Loucy (cell line): Measurements from ENCODE around the gene STK38L.

Experiments
- H2AFZ ChIP-seq: fragments of 200-600 bp; sonication (generic); 2 replicates; pipeline ENCODE4 v1.6.0; 2016; ENCODE audit warnings: antibody characterized with exemption, mild to moderate bottlenecking, low read length, moderate library complexity
- H3F3A ChIP-seq: fragments of 200-600 bp; 2 replicates; pipeline ENCODE4 v1.6.0; 2016; ENCODE audit warnings: antibody characterized with exemption, low read depth, mild to moderate bottlenecking
- H3K27me3 ChIP-seq: fragments of 200-600 bp; sonication (generic); 2 replicates; pipeline ENCODE4 v1.6.1; 2014; ENCODE audit warnings: low read length, mild to moderate bottlenecking; ENCODE audit not compliant: insufficient read depth, poor library complexity, severe bottlenecking
- H3K36me3 ChIP-seq: fragments of 200-600 bp; sonication (generic); 2 replicates; pipeline ENCODE4 v1.6.1; 2016; ENCODE audit warnings: low read length; ENCODE audit not compliant: insufficient read depth
- H3K4me1 ChIP-seq: fragments of 200-600 bp; sonication (generic); 2 replicates; pipeline ENCODE4 v1.5.1; 2014; ENCODE audit warnings: low read length, mild to moderate bottlenecking; ENCODE audit not compliant: insufficient read depth, poor library complexity, severe bottlenecking
- H3K4me2 ChIP-seq: fragments of 200-600 bp; sonication (generic); 2 replicates; pipeline ENCODE4 v1.6.0; 2014; ENCODE audit warnings: antibody characterized with exemption, low read length, low read depth, mild to moderate bottlenecking; ENCODE audit not compliant: poor library complexity, severe bottlenecking
- H3K4me3 ChIP-seq: fragments of 200-600 bp; sonication (generic); 2 replicates; pipeline ENCODE4 v1.5.1; 2014; ENCODE audit warnings: low read length, mild to moderate bottlenecking, mixed read lengths; ENCODE audit not compliant: poor library complexity, severe bottlenecking
- H3K79me2 ChIP-seq: fragments of 200-600 bp; sonication (generic); 2 replicates; pipeline ENCODE4 v1.6.1; 2014; ENCODE audit warnings: low read length; ENCODE audit not compliant: insufficient read depth
- H3K9ac ChIP-seq: fragments of 200-600 bp; sonication (generic); 2 replicates; pipeline ENCODE4 v1.6.0; 2014; ENCODE audit warnings: mild to moderate bottlenecking, low read depth, low read length, moderate library complexity; ENCODE audit not compliant: poor library complexity, severe bottlenecking
- H3K9me2 ChIP-seq: fragments of 200-600 bp; sonication (generic); replicated peaks from 2 replicates; pipeline ENCODE4 v1.6.1; 2016; ENCODE audit warnings: low read depth, low read length, mixed read lengths
- H3K9me3 ChIP-seq: fragments of 200-600 bp; sonication (generic); 2 replicates; pipeline ENCODE4 v1.6.1; 2014; ENCODE audit warnings: mild to moderate bottlenecking, antibody characterized with exemption, low read length, low read depth; ENCODE audit not compliant: insufficient read depth
- H4K20me1 ChIP-seq: fragments of 200-600 bp; sonication (generic); 2 replicates; pipeline ENCODE4 v1.6.0; 2014; ENCODE audit warnings: antibody characterized with exemption, low read length, mild to moderate bottlenecking; ENCODE audit not compliant: insufficient read depth, poor library complexity, severe bottlenecking
- EZH2phosphoT487 ChIP-seq: fragments of 200-600 bp; IDR thresholded peaks from 2 replicates; pipeline ENCODE4 v1.6.1; 2018; ENCODE audit warnings: antibody characterized with exemption, mild to moderate bottlenecking, moderate library complexity, borderline replicate concordance
- TF ChIP-seq, protein P1 (sequence below): fragments of 200-600 bp; sonication (generic); conservative IDR thresholded peaks from 2 replicates; pipeline ENCODE4 v1.5.1; 2014; ENCODE audit warnings: mild to moderate bottlenecking, antibody characterized with exemption, low read length

STK38L gene

DNA sequence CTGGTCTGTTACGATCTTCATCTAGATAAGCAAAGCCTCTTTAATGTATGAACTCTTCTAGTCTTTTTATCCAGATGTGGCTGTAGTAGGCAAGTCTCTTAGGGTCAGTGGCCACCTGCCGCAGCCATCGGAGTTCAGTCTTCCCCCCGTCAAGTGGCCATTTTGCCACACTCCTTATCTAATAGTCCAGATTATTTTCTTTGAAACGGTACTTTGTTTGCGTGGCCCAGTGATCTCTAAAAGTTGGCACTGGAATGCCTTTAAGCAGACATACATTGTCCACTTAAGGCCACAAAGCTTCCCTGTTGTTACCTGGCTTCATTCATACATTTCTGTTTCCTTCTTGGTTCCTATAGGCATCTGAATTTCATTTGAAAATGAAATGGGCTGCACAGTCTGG, 52.6 kb downstream of the STK38L start:
- Histone ChIP-seq H3K4me3 (no peak overlapping the region), H3K4me2 (no peak overlapping the region), H3K79me2 (no peaks in the 10 kb centered on the region), H2AFZ (no peak overlapping the region), H4K20me1 (no peaks in the 10 kb centered on the region), H3K9ac (no peak overlapping the region), H3K36me3 (no peaks in the 10 kb centered on the region), H3F3A (no peaks in the 10 kb centered on the region), H3K9me3 (no peaks in the 10 kb centered on the region), H3K27me3 (no peaks in the 10 kb centered on the region), H3K4me1 (peaks cover 6% of the 10 kb centered on the region), H3K9me2 (no peaks in the 10 kb centered on the region)
- TF ChIP-seq, protein P1, sequence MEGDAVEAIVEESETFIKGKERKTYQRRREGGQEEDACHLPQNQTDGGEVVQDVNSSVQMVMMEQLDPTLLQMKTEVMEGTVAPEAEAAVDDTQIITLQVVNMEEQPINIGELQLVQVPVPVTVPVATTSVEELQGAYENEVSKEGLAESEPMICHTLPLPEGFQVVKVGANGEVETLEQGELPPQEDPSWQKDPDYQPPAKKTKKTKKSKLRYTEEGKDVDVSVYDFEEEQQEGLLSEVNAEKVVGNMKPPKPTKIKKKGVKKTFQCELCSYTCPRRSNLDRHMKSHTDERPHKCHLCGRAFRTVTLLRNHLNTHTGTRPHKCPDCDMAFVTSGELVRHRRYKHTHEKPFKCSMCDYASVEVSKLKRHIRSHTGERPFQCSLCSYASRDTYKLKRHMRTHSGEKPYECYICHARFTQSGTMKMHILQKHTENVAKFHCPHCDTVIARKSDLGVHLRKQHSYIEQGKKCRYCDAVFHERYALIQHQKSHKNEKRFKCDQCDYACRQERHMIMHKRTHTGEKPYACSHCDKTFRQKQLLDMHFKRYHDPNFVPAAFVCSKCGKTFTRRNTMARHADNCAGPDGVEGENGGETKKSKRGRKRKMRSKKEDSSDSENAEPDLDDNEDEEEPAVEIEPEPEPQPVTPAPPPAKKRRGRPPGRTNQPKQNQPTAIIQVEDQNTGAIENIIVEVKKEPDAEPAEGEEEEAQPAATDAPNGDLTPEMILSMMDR = no peak
- no peak for TF ChIP-seq EZH2phosphoT487

DNA sequence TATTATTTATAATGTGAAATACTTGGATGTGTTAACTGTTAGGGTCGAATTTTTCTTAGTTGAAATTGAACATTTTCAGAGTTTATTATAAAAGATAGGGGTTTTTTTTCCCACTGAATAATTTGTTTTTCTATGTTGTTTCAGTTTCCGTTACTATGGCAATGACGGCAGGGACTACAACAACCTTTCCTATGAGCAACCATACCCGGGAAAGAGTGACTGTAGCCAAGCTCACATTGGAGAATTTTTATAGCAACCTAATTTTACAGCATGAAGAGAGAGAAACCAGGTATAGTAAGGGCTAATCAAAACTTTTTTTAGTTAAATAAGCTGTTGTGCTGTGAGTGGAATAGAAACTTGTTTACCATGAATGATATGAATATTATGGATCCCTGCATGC, 53.5 kb downstream of the STK38L start:
- no peaks in the 10 kb centered on the region for H3K9me3 ChIP-seq
- H2AFZ ChIP-seq = no peak overlapping the region
- H3K27me3 ChIP-seq = no peaks in the 10 kb centered on the region
- no peaks in the 10 kb centered on the region for H3F3A ChIP-seq
- H3K36me3 ChIP-seq = no peaks in the 10 kb centered on the region
- H3K79me2 ChIP-seq = no peaks in the 10 kb centered on the region
- H4K20me1 ChIP-seq = no peaks in the 10 kb centered on the region
- H3K9ac ChIP-seq = no peak overlapping the region
- no peak overlapping the region for H3K4me3 ChIP-seq
- TF ChIP-seq, protein P1 = no peak
- no peak for TF ChIP-seq EZH2phosphoT487
- no peaks in the 10 kb centered on the region for H3K4me1 ChIP-seq
- H3K4me2 ChIP-seq = no peak overlapping the region
- H3K9me2 ChIP-seq = no peaks in the 10 kb centered on the region

DNA sequence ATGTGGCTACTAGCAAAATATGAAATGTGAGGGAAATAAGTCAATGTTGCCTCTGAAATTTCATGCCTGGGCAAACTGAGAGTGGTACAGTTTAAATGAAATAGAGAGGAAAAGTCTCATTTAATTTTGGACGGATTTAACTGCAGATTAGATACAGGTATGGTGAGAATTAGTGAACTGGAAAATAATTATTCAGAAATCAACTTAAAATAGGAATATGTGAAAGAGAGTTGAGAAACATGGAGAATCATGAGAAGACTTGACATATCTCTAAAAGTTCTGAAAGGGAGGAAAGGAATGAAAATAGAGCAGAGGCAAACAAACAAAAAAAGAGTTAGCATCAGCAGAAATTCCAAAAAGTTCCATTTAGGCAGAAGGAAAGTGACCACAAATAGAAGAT, 55.0 kb downstream of the STK38L start:
- H3K27me3 ChIP-seq = no peaks in the 10 kb centered on the region
- no peak for TF ChIP-seq EZH2phosphoT487
- TF ChIP-seq, protein P1 = no peak
- no peaks in the 10 kb centered on the region for H3K4me1 ChIP-seq
- H3K9ac ChIP-seq = no peak overlapping the region
- no peak overlapping the region for H2AFZ ChIP-seq
- H3F3A ChIP-seq = no peaks in the 10 kb centered on the region
- no peak overlapping the region for H3K4me3 ChIP-seq
- H3K9me3 ChIP-seq = no peaks in the 10 kb centered on the region
- H3K4me2 ChIP-seq = no peak overlapping the region
- no peaks in the 10 kb centered on the region for H3K36me3 ChIP-seq
- no peaks in the 10 kb centered on the region for H3K79me2 ChIP-seq
- H4K20me1 ChIP-seq = no peaks in the 10 kb centered on the region
- no peaks in the 10 kb centered on the region for H3K9me2 ChIP-seq
